Trophoblast cell (in vitro differentiated cells and primary cell): ENCODE results near the gene LPP.

Source experiments
- DNase-seq, 2 donors: peaks; one replicate each; pipeline ENCODE4 v3.0.0-alpha.2; 2016
- H2AFZ ChIP-seq: 2 replicates; pipeline ENCODE4 v1.6.1; 2013; ENCODE audit warnings: low read length, moderate library complexity, mild to moderate bottlenecking; ENCODE audit not compliant: insufficient read depth, poor library complexity
- H2AK5ac ChIP-seq: 2 replicates; pipeline ENCODE4 v1.6.1; 2013; ENCODE audit warnings: mild to moderate bottlenecking, low read length
- H2BK120ac ChIP-seq: 2 replicates; pipeline ENCODE4 v1.6.1; 2013; ENCODE audit warnings: low read length, mild to moderate bottlenecking, moderate library complexity; ENCODE audit not compliant: insufficient read depth, poor library complexity
- H2BK12ac ChIP-seq: 2 replicates; pipeline ENCODE4 v1.6.1; 2013; ENCODE audit warnings: mild to moderate bottlenecking, low read length, moderate library complexity
- H2BK5ac ChIP-seq: 2 replicates; pipeline ENCODE4 v1.6.1; 2013; ENCODE audit warnings: low read length, low read depth, moderate library complexity, mild to moderate bottlenecking; ENCODE audit not compliant: poor library complexity
- H3K14ac ChIP-seq: 2 replicates; pipeline ENCODE4 v1.6.1; 2013; ENCODE audit warnings: mild to moderate bottlenecking, low read length
- H3K18ac ChIP-seq: 2 replicates; pipeline ENCODE4 v1.6.1; 2013; ENCODE audit warnings: mild to moderate bottlenecking, low read length
- H3K23ac ChIP-seq: 2 replicates; pipeline ENCODE4 v1.6.1; 2013; ENCODE audit warnings: low read length
- H3K27ac ChIP-seq: 2 replicates; pipeline ENCODE4 v1.5.1; 2013; ENCODE audit warnings: low read depth, mild to moderate bottlenecking, inconsistent platforms, low read length, moderate library complexity
- H3K27me3 ChIP-seq: 2 replicates; pipeline ENCODE4 v1.6.1; 2013; ENCODE audit warnings: inconsistent platforms, mild to moderate bottlenecking, low read length, moderate library complexity; ENCODE audit not compliant: insufficient read depth
- H3K36me3 ChIP-seq, 2 experiments: 1 replicate in 1 of 2; 2 replicates in 1 of 2; pipeline ENCODE4 v1.6.1; 2013; ENCODE audit warnings: low read length in 2 of 2, mild to moderate bottlenecking in 2 of 2, moderate library complexity in 1 of 2; ENCODE audit not compliant: insufficient read depth in 2 of 2, control insufficient read depth in 1 of 2
- H3K4ac ChIP-seq: 2 replicates; pipeline ENCODE4 v1.6.1; 2013; ENCODE audit warnings: low read depth, mild to moderate bottlenecking, low read length, moderate library complexity
- H3K4me1 ChIP-seq, 2 experiments: 1 replicate in 1 of 2; 2 replicates in 1 of 2; pipeline ENCODE4 v1.6.1; 2013; ENCODE audit warnings: low read length in 2 of 2, mild to moderate bottlenecking in 2 of 2, moderate library complexity in 1 of 2; ENCODE audit not compliant: insufficient read depth in 2 of 2, control insufficient read depth in 1 of 2
- H3K4me2 ChIP-seq: 2 replicates; pipeline ENCODE4 v1.6.1; 2013; ENCODE audit warnings: inconsistent platforms, mild to moderate bottlenecking, low read length, moderate library complexity
- H3K4me3 ChIP-seq: 2 replicates; pipeline ENCODE4 v1.5.1; 2013; ENCODE audit warnings: mild to moderate bottlenecking, low read depth, low read length, inconsistent platforms
- H3K79me1 ChIP-seq: one replicate; pipeline ENCODE4 v1.6.1; 2013; ENCODE audit warnings: low read length
- H3K79me2 ChIP-seq: 2 replicates; pipeline ENCODE4 v1.6.1; 2013; ENCODE audit warnings: low read length, mild to moderate bottlenecking; ENCODE audit not compliant: control insufficient read depth, insufficient read depth, poor library complexity
- H3K9ac ChIP-seq: 2 replicates; pipeline ENCODE4 v1.6.1; 2013; ENCODE audit warnings: mild to moderate bottlenecking, low read length
- H3K9me3 ChIP-seq: 2 replicates; pipeline ENCODE4 v1.6.1; 2013; ENCODE audit warnings: low read depth, mild to moderate bottlenecking, control low read depth, inconsistent platforms, low read length; ENCODE audit not compliant: insufficient read depth
- H4K12ac ChIP-seq: 2 replicates; pipeline ENCODE4 v1.6.1; 2013; ENCODE audit warnings: low read depth, mild to moderate bottlenecking, low read length, moderate library complexity
- H4K8ac ChIP-seq: 2 replicates; pipeline ENCODE4 v1.6.1; 2013; ENCODE audit warnings: low read depth, mild to moderate bottlenecking, low read length, moderate library complexity
- H4K91ac ChIP-seq: one replicate; pipeline ENCODE4 v1.6.1; 2013; ENCODE audit warnings: low read depth, mild to moderate bottlenecking, low read length, moderate library complexity
- WGBS: extraction: QIAGEN DNeasy Blood & Tissue Kit; methylation state at CpG from one replicate; pipeline ENCODE4 v1.1.7; 2013; ENCODE audit warnings: missing lambda C conversion rate; ENCODE audit not compliant: insufficient read length, insufficient coverage; ENCODE audit errors: extremely low coverage; 5-methylcytosine and 5-hydroxymethylcytosine counted together

The LPP gene

GRCh38 chr3:188146219-188146618 lies 7.7 kb upstream of the LPP start:
- Histone ChIP-seq H2BK5ac (no peak overlapping the region), H3K27me3 (no peaks in the 10 kb centered on the region), H3K27ac (no peak overlapping the region), H3K4ac (no peak overlapping the region), H2AFZ (no peak overlapping the region), H2BK12ac (no peak overlapping the region), H3K9me3 (no peaks in the 10 kb centered on the region), H3K4me3 (no peak overlapping the region), H2AK5ac (no peak overlapping the region), H3K18ac (no peak overlapping the region), H3K4me1 (peaks cover 3% of the 10 kb centered on the region in 2 experiments), H3K79me2 (no peaks in the 10 kb centered on the region), H3K14ac (no peak overlapping the region), H3K4me2 (no peak overlapping the region), H3K23ac (no peak overlapping the region), H3K9ac (no peak overlapping the region), H4K8ac (no peak overlapping the region), H4K12ac (no peak overlapping the region), H4K91ac (no peak overlapping the region), H3K36me3 (no peaks in the 10 kb centered on the region), H2BK120ac (no peak overlapping the region), H3K79me1 (no peaks in the 10 kb centered on the region)
- no CpG with 5 or more reads among the region's 2 CpGs for WGBS
- DNase-seq, result no peak

GRCh38 chr3:188147782-188148181 lies 6.2 kb upstream of the LPP start:
- H3K36me3 ChIP-seq, result no peaks in the 10 kb centered on the region
- no peak overlapping the region for H2BK120ac ChIP-seq
- no peak overlapping the region for H2AK5ac ChIP-seq
- no peak overlapping the region for H4K91ac ChIP-seq
- no peaks in the 10 kb centered on the region for H3K79me1 ChIP-seq
- no peak for DNase-seq
- peaks cover 6 to 7% of the 10 kb centered on the region in 2 experiments for H3K4me1 ChIP-seq
- H3K4me2 ChIP-seq, result no peak overlapping the region
- H2BK12ac ChIP-seq, result no peak overlapping the region
- no peak overlapping the region for H2AFZ ChIP-seq
- no peak overlapping the region for H3K27ac ChIP-seq
- H3K18ac ChIP-seq, result no peak overlapping the region
- H4K8ac ChIP-seq, result no peak overlapping the region
- H2BK5ac ChIP-seq, result no peak overlapping the region
- no peaks in the 10 kb centered on the region for H3K79me2 ChIP-seq
- WGBS, result no CpG with 5 or more reads among the region's 3 CpGs
- no peaks in the 10 kb centered on the region for H3K27me3 ChIP-seq
- H3K9me3 ChIP-seq, result no peaks in the 10 kb centered on the region
- no peak overlapping the region for H4K12ac ChIP-seq
- no peak overlapping the region for H3K4me3 ChIP-seq
- H3K9ac ChIP-seq, result no peak overlapping the region
- no peak overlapping the region for H3K4ac ChIP-seq
- H3K14ac ChIP-seq, result no peak overlapping the region
- no peak overlapping the region for H3K23ac ChIP-seq

GRCh38 chr3:188148318-188148717 lies 5.6 kb upstream of the LPP start:
- no CpG with 5 or more reads among the region's 1 CpG for WGBS

GRCh38 chr3:188149587-188149986 lies 4.4 kb upstream of the LPP start:
- no CpG with 5 or more reads among the region's 9 CpGs for WGBS
- no peaks in the 10 kb centered on the region for H3K36me3 ChIP-seq
- H3K79me2 ChIP-seq, result peaks cover 14% of the 10 kb centered on the region

More at GRCh38 chr3:188148318-188148717, 5.6 kb upstream of the LPP start:
- Histone ChIP-seq H2AFZ (no peak overlapping the region), H2BK5ac (no peak overlapping the region), H4K12ac (no peak overlapping the region), H3K9me3 (no peaks in the 10 kb centered on the region), H4K91ac (no peak overlapping the region), H3K23ac (no peak overlapping the region), H2BK12ac (no peak overlapping the region), H3K36me3 (no peaks in the 10 kb centered on the region), H3K79me2 (peaks cover 3% of the 10 kb centered on the region), H3K9ac (no peak overlapping the region), H3K18ac (no peak overlapping the region), H3K79me1 (peaks cover 4% of the 10 kb centered on the region), H2BK120ac (no peak overlapping the region), H3K27me3 (no peaks in the 10 kb centered on the region), H3K4me3 (no peak overlapping the region), H2AK5ac (no peak overlapping the region), H4K8ac (no peak overlapping the region), H3K4me2 (no peak overlapping the region), H3K4ac (no peak overlapping the region), H3K4me1 (peaks cover 6 to 10% of the 10 kb centered on the region in 2 experiments), H3K27ac (no peak overlapping the region), H3K14ac (no peak overlapping the region)
- no peak for DNase-seq

More at GRCh38 chr3:188149587-188149986, 4.4 kb upstream of the LPP start:
- no peak overlapping the region for H3K27ac ChIP-seq
- H3K9me3 ChIP-seq, result no peaks in the 10 kb centered on the region
- peaks cover 16% of the 10 kb centered on the region for H3K79me1 ChIP-seq
- H3K9ac ChIP-seq, result no peak overlapping the region
- peaks cover 6 to 10% of the 10 kb centered on the region in 2 experiments for H3K4me1 ChIP-seq
- no peak overlapping the region for H4K91ac ChIP-seq
- no peak overlapping the region for H3K4me2 ChIP-seq
- no peak overlapping the region for H2BK12ac ChIP-seq
- H2AFZ ChIP-seq, result no peak overlapping the region
- no peak overlapping the region for H2BK5ac ChIP-seq
- no peaks in the 10 kb centered on the region for H3K27me3 ChIP-seq
- no peak overlapping the region for H3K14ac ChIP-seq
- no peak overlapping the region for H2AK5ac ChIP-seq
- no peak overlapping the region for H4K12ac ChIP-seq
- H3K4ac ChIP-seq, result no peak overlapping the region
- no peak overlapping the region for H3K23ac ChIP-seq
- H2BK120ac ChIP-seq, result no peak overlapping the region
- H3K4me3 ChIP-seq, result no peak overlapping the region
- H4K8ac ChIP-seq, result no peak overlapping the region
- no peak overlapping the region for H3K18ac ChIP-seq
- DNase-seq, result no peak
